NCI-H526 (cell line): Measurements from ENCODE around the gene SDK2.
A peak's percentile ranks its signal among the peaks of the same experiment; 100 is the strongest.
"Not testable (repeated sequence)": the region's sequence is repeated elsewhere in the genome, so short reads cannot be mapped to it uniquely, and the experiment has no call there.

Experiments
- DNase-seq, 2 experiments: peaks; one replicate each; lab custom pipeline; 2025; lab: John Stamatoyannopoulos, UW

SDK2 gene

DNA sequence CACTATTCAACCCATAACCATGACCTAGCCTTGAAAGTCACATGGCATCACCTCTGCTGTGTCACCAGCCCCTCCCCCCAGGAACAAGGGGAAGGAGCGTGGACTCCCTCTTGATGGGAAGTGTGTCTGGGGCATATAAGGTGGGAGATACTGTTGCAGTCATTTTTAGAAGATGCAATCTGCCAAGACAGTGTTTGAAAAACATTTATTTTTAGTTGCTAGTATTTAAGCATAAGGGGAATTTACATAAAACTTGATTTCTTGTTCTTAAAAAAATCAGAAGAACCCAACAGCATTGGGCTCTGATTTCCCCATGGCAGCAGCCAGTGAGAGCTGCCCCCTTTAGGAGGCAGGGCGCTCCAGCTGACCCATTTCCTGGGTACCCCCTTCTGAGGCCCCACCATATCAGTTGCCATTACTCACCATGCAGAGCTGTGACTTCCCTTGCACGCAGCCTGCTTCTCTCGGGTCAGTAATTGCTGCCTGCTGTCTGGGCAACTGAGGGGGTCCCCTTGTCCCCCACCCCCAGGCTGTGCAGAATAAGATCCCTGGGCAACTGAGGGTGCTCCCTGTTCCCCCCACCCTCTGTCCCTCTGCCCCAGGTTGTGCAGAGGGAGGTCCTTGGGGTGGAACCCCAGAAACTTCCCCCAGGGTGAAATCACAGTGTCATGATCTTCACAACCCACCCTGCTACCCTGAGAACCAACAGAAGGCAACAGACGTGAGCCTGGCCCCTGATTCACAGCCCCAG is 320.7 kb downstream of the SDK2 start:
- DNase-seq = no peak

DNA sequence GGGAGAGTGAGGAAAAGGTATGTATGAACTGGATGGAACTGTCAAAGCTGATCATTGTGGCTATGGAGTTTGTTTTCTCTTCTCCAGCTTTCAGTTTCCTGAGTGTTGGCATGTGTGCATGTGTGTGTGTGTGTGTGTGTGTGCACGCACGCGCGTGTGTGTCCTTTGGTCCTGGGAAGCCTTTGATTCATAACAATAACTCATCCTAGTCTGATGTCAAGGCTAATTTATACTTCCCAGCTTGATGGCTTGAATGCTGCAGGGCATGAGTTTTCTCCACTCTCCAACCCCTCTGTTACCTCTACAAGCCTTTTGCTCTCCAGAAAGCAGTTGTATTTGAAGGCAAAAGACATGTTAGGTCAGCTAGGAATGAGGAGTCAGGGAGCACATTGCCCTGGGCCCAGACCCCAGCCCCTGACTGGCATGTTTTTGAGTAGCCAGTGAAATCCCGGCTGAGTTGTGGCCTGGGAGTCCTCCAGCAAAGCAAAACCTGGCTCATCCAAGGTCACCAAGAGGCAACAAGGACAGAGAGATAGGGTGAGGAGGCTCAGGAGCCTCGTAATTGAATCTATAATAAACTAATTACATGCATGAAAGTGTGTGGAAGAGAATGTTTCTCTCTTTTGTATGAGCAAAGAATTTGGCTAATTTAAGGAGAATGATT is 323.5 kb downstream of the SDK2 start:
- no peak for DNase-seq

DNA sequence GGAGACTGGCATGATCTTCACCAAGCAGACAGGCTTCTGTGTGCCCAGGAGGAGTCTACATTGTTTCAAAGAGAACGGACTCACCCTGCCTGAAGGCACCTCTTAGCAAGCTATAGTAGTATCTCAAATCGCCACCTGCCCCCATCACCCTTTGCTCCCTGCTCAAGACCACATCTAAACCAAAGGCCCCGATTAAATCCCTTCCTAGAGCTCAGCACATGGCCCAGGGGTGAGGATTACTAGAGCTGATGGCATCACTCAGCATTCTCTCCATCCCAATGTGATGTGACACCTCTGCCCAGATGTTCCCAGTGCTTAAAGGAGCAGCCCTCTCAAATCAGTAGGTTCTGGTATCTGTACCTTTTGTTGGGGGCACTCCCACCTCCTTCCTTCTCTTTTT is 324.5 kb downstream of the SDK2 start:
- no peak for DNase-seq

DNA sequence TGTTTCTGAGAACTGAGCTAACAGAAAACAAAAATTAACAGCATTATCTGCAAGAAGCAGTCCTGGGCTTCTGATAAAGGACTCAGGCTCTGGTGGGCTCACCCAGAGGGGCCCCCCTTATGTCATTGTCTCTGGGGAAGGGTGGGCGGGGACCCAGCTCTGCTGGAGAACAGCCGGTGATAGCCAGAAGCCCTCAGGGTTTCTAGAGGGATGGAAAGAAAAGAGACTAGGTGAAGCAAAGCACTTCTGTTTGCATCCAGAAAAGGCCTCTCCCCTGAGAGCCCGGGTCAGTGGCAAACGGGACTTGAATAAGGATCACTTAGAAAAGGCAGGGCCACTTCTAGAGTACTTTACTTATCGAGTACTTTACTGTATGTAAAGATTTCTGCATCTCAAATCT is 325.4 kb downstream of the SDK2 start:
- no peak for DNase-seq

DNA sequence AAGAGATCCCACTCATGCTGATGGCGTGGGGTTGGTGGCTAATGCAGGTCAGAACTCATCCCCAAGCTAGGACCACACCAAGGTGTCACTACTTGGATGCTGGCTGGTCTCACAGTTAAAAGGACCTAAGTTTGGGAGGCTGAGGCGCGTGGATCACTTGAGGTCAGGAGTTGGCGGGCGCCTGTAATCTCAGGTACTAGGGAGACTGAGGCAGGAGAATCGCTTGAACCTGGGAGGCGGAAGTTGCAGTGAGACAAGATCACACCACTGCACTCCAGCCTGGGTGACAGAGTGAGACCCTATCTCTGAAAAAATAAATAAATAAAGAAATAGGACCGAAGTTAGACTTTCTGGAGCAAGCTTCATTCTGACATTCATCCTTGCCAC is 325.8 kb downstream of the SDK2 start:
- no peak for DNase-seq

DNA sequence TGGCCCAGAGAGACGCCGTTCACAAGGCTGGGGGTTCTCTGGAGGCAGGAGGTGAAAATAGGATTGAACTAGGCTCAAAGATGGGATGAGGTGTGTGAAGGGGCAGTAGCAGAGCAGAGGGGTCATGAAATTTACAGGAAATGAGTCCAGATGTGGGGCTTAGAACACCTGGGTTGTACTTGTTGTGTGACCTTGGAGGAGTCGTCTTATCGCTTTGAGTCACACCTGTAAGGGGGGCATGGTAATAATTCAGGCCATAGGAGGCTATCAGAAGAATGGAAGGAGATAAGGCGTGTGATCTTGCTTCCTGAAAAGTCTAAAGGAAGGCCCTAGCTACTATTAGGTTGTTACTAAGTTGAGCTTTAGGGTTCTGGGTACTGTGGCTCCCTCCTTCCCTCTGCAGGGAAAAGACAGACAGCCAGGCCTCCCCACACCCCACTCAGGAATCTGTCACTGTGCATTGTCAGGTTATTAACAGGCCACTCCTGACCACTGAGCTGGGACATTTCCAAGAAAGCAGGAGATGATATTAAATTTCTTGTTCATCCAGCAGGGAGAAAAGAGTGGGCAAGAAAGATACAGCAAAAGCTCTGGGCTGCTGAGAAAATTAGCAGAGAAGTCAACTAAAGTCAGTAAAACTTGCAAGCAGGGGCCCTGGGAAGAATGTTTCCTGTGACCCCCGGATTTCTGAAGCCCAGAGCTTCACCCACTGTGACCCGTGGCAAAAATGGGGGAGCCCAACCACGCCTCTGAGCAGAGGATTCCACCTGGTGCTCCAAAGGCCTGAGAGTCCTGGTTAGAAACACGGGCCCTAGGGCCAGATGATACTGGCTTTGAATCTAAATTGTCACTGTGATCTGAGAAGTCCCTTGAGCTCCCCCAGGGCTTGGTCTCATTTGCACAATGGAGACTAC is 326.5 kb downstream of the SDK2 start:
- DNase-seq = no peak

DNA sequence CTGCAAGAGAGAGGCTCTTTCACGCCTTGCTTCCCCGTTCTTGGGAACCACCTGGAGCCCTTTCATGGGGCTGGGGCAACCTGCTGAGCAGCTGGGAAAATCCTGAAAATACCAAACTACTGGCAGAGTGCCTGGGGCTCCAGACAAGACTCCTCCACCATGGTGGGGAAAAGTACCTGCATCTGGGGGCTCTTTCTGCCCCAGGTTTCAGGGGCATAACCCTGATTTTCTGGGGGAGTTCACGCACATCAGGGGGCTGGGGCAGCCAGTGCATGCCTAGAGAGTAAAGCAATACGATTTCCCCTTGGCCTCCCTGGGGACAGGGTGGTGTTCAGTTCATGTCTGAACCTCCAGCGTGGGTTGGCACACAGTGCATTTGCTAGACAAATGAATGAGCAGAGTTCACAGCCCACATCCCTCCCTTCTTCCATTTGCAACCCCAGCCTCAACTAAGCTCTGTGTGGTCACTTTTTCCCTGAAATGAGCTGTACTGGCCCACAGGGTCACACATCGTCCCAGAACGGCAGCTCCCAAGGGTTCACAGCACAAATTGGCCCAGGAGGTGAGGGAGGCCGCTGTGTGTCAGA is 327.2 kb downstream of the SDK2 start:
- peak; percentile 80 to 92 for DNase-seq

DNA sequence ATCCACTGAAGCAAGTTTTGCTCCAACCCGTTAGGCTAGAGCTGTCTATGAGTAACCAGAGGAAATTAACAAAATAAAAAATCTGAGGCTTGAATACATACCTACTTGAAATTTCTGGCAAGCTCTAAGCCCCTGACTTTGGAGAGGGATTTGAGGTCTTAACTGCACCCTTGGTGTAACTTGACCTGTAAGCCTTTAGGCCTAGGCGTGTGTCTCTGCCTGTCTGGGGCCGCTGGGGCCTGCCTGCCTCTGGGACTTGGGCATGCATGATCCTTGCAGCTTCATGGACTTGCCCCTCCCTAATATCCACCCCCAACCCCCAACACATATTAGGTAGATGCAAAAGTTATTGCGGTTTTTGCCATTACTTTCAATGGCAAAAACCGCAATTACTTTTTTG is 328.8 kb downstream of the SDK2 start:
- no peak for DNase-seq

DNA sequence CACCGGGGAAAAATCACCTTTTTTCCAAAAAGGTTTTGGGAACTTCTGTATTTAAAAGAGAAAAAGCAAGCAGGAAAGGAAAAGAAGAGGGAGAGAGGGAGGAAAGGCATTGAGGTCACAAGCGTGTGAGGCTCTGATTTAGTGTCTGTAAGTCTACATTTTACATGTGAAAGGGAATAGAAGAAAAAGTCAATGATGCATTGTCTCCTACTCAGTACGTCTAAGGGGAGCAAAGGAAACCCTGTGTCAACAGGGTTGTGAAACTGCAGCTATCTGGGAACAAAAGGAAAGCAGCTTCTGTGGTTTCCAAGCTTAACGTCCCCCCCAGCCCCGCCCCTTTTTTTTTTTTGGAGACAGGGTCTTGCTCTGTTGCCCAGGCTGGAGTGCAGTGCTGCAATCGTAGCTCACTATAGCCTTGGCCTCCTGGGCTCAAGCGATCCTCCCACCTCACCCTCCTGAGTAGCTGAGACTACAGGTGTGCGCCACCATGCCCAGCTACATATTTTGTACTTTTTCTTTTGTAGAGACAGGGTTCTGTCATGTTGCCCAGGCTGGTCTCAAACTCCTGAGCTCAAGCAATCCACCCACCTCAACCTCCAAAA is 330.6 kb downstream of the SDK2 start:
- DNase-seq = no peak

DNA sequence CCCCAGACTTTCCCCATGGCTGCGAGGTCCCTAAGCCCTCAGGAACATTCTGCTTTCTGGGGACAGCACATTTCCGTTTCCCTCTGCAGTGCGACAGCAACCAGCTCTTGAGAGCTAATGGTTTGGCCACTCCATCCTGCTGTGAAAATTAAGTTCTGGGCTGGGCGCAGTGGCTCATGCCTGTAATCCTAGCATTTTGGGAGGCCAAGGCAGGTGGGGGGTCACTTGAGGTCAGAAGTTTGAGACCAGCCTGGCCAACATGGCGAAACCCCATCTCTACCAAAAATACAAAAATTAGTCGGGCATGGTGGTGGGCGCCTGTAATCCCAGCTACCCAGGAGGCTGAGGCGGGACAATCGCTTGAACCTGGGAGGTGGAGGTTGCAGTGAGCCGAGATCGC is 331.4 kb downstream of the SDK2 start:
- DNase-seq = not testable (repeated sequence)

DNA sequence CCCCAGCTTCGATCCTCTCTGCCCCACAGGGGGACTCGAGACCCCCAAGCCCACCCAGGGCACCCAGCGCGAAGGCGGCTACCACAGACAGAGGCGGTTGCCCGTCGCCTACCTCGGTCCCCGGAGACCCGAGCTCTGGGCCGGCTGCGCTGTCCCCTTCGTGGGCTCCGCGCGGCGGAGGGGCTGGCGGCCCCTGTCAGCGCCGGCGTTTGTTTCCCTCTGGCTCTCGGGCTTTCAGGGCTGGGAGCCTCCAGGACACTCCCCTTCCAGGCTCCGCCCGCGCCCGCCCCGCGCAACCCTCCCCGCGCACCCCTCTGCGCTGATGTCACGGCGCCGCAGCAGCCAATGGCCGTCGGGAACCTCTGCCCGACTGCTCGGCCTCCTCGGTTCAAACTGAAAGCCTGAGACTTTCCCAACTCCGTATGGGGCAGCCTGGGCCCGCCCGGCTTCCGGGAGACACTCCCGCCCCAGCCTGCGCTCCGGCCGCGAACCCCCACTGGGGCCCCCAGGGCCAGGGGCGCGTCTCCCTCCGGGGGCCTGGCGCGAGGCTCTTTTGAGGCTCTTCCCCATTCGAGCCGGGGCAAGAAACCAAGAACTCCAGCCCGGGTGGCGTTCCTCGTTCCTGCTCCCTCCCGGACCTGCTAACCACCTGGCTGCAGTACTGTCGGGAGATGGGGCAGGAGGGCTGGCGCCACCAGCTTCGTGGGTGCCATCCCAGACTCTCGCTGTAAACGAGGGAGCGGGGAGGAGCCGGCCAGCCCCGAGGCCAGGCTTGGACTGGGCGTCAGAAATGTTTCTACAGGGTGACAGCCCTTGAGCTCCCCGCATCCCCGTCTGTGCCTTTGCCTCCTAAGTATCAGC is 332.2 kb downstream of the SDK2 start, which contains the start of gene CDC42EP4:
CDC42EP4 (minus strand) TSS at position 221 of the 861 bp plus-strand sequence. CDS start 25,501 bp downstream, outside the sequence.
- DNase-seq = peak; percentile 84 to 98

DNA sequence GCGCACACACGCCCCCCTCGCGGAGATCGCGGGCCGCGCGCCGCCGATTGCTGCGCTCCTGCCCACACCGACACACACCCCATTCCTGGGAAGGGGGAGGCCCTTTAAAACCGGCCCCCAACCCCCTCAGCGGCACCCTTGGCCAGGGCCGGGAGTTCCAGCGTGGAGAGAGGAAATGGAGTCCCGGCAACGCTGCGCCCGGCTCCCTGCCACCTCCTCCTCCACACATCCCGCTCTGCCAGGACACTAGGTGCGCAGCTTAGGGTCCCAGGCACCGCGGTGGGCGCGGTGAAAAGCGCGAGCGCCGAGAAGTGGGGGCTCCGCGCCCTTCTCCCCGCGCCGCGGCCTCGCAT is 332.8 kb downstream of the SDK2 start:
- DNase-seq = peak in 1 of 2 experiments; percentile 70

DNA sequence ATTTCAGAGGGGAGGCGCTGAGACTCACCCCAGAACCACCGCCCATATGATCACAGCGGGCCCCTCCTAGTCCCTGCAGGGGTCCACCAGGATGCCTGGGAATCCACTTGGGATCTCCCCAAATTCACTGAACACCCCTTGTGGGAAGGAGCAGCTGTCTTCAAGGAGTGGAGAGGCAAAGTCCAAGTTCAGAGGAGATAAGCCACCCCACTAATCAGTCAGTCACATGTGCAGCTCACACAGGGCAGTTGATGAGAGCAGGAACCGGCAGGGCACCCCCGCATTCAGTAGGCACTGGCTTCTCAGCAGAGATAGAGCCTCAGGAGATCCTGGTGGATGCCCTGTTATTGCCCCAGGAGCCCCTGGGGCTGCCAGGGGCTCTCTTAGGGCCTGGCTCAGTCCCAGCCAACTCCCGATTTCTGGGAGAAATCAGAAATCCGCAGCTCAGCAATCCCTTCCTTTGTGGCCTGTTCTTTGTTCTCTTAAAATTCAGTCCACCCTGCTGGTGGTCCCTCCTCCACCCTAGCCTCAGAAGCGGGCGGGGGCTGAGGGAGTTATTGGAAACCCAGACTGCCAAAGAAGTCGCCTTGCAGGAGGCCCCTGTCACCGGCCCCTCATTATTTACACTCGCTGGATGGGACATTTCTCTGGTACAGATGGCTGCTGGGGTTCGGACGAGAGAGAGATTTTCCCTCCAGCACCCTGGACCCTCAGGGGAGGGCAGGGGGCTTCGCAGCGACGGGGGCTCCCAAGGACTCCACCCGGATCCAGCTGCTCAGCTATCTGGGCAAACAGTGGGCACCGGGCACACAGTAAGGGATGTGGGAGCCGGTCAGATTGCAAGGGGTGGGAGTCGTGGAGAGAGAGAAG is 334.3 kb downstream of the SDK2 start:
- peak in 1 of 2 experiments; percentile 45 for DNase-seq

DNA sequence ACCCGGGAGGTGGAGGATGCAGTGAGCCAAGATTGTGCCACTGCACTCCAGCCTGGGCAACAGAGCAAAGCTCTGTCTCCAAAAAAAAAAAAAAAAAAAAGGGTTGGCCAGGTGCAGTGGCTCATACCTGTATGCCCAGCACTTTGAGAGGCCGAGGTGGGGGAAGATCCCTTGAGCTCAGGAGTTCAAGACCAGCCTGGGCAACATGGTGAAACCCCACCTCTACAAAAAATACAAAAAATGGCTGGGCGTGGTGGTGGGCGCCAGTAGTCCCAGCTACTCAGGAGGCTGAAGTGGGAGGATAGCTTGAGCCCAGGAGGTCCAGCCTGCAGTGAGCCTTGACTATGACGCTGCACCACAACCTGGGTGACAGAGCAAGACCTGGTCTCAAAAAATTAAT is 335.3 kb downstream of the SDK2 start:
- DNase-seq = not testable (repeated sequence)

DNA sequence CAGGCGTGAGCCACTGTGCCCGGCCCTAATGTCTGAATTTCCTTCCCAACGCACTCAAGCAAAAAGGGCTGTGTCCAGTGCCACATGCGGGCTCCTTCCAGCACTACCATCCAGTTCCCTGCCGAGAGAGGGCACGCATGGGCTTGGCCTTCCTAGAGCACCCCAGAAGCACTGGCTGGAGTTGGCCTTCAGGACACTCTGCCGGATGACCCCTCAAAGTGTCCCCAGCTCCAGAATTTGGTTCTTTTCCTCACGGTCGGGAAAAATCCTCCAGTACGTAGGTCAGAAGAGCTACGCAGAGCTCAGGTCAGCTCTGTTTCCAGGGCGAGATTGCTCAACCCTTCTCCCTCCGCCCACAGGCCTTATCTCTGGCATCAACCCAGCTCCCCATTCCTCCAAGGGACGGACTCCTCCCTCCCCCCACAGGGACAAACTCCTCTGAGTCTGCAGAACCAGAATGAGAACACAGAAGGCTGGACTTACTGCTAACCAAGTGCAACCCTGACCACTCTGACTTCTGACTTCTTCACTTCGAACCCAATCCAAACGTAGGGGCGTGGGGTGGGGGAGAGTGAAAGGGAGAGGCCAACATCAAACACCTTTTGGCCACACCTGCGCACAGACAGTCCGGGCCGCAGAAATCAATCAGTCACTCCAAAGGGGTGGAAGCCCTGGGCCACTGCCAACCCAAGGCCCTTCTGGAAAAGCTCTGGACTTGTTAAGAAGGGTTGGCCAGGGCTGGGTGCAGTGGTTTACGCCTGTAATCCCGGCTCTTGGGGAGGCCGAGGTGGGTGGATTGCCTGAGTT is 336.0 kb downstream of the SDK2 start:
- no peak for DNase-seq

DNA sequence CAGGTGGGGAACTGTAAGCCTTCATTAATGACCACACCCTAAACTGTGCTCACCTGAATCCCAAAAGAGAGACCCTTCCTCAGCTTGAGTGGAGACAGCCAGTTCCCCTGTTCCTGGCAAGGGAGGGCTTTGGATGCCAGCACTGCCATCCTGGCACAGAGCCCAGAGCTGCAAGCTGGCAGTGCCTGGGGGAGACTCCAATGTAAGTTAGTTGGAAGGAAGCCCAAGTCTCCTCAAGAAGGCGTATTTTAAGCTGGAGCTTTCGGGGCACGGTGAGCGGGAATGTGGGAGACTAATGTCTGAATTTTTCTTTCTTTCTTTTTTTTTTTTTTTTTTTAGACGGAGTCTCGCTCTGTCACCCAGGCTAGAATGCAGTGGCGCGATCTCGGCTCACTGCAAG is 337.1 kb downstream of the SDK2 start:
- DNase-seq = no peak

DNA sequence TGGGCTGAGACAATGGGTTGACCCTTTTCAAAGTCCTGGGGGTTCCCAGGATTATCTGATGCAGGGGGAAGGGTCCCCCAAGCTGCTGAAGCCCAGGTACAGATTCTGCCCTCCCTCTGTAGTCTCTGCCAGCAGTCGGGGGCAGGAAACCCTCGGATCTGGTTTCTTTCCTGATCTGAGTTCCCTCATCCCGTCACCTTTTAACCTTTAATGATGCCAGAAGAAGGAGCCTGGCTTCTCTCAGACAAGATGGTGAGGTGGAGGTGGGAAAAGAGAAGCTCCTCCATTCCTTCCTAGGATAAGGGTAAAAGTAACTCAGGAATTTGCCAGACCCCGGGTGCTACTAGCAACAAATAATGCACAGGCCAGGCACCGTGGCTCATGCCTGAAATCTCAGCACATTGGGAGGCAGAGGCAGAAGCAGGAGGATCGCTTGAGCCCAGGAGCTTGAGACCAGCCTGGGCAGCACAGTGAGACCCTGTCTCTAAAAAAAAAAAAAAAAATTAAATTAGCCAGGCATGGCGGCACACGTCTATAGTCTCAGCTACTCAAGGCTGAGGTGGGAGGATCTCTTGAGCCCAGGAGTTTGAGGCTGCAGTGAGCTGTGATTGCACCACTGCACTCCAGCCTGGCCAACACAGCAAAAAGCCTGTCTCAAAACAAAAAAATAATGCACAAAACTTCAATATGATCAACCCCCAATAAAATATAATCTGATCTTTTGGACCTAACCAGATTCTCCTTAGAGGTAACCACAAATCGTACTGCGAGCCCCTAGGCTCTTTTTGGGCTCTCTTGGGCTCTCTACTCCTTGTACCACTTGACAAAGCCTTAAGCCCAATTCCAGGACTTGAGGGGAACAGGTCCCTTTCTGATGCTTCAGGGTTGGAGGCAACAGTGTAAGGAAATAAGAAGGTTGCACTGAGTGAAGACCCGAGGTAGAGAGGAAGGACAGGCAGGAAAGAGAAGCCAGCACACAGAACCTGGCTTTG is 338.1 kb downstream of the SDK2 start:
- no peak for DNase-seq
